ENCODE results near the gene AMPH.

Gene AMPH

GRCh38 chr7:38563741-38564140, 67.4 kb downstream of the AMPH start:
- no peak overlapping the region for H3K4me3 ChIP-seq (ENCODE audit: low read depth, low read length)
- TF ChIP-seq CTCF (IDR thresholded peaks at IDR 0.05; ENCODE audit: borderline replicate concordance, insufficient read depth, low read depth, low read length): no peak

- TF ChIP-seq CTCF (IDR thresholded peaks at IDR 0.05; ENCODE audit: borderline replicate concordance, insufficient read depth, low read depth, low read length): no peak
- no peak overlapping the region for H3K4me3 ChIP-seq (ENCODE audit: low read depth, low read length)
Measured at GRCh38 chr7:38561166-38561565, 70.0 kb downstream of the AMPH start.

DNA sequence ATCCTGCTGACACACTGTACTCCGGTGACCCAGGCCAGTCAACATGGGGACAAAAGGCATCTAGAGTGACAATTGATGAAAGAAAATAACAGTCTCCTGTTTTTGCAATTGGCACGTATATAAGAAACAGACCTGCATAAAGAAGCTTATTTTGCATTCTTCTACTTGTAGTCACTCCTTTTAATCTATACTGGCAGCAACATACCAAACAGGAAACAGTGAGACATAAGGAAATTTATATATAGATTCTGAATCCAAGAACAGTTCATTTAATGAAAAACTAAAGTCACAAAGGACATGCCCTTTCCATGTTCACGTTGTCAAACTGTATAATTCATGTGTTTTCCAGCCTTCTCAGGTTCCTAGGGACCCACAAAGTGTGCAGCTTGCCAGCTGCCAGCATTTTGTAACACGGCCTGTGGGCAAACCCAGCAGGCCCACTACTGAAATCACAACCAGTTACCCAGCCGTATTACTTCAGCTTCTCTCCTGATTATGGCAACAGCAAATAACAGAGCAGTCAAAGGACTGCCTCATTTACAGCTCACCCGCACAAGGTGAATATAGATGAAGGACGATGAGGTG, 72.3 kb downstream of the AMPH start:
- no peak for TF ChIP-seq CTCF (IDR thresholded peaks at IDR 0.05; ENCODE audit: borderline replicate concordance, insufficient read depth, low read depth, low read length)
- H3K4me3 ChIP-seq (ENCODE audit: low read depth, low read length): no peak overlapping the region

- TF ChIP-seq CTCF (IDR thresholded peaks at IDR 0.05; ENCODE audit: borderline replicate concordance, insufficient read depth, low read depth, low read length): no peak
- H3K4me3 ChIP-seq (ENCODE audit: low read depth, low read length): no peak overlapping the region
Measured at GRCh38 chr7:38554586-38554985, 76.6 kb downstream of the AMPH start.

GRCh38 chr7:38550836-38551235, 80.3 kb downstream of the AMPH start:
- TF ChIP-seq CTCF (IDR thresholded peaks at IDR 0.05; ENCODE audit: borderline replicate concordance, insufficient read depth, low read depth, low read length): no peak
- H3K4me3 ChIP-seq (ENCODE audit: low read depth, low read length): no peak overlapping the region

DNA sequence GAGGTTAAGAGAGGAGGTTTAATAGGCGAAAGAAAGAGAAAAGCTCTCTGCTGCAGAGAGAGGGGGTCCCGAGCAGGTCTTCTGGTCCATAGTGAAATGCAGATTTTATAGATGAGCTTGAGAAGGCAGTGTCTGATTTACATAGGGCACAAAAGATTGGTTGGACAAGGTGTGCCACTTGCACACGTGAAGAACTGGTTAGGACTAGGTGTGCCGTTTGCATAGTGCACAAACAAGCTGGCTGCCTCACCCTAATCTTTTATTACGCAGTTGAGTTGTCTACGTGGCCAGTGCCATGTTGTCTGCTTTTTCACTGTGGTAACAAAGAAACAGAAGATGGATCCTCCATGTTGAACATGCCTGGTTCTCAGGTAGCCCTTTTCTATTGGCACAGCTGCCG, 82.6 kb downstream of the AMPH start:
- TF ChIP-seq CTCF (IDR thresholded peaks at IDR 0.05; ENCODE audit: borderline replicate concordance, insufficient read depth, low read depth, low read length): no peak

GRCh38 chr7:38546763-38547162, 84.4 kb downstream of the AMPH start:
- H3K4me3 ChIP-seq (ENCODE audit: low read depth, low read length): no peak overlapping the region
- TF ChIP-seq CTCF (IDR thresholded peaks at IDR 0.05; ENCODE audit: borderline replicate concordance, insufficient read depth, low read depth, low read length): no peak

More for the DNA sequence above, 82.6 kb downstream of the AMPH start:
- H3K4me3 ChIP-seq (ENCODE audit: low read depth, low read length): no peak overlapping the region

Measured in GM12875 (cell line).